ENCODE results near the gene FOXA3.

- TF ChIP-seq CTCF (IDR thresholded peaks at IDR 0.05) (no peak), POLR2A (IDR thresholded peaks at IDR 0.05) (no peak)
Observed at GRCh38 chr19:45922281-45922680, 58.2 kb downstream of the FOXA3 start.

Measured in prostate gland (tissue), 2 donors.